ENCODE measurements around the gene PARN.
"Not testable (repeated sequence)": the region's sequence is repeated elsewhere in the genome, so short reads cannot be mapped to it uniquely, and the experiment has no call there.

The PARN gene

DNA sequence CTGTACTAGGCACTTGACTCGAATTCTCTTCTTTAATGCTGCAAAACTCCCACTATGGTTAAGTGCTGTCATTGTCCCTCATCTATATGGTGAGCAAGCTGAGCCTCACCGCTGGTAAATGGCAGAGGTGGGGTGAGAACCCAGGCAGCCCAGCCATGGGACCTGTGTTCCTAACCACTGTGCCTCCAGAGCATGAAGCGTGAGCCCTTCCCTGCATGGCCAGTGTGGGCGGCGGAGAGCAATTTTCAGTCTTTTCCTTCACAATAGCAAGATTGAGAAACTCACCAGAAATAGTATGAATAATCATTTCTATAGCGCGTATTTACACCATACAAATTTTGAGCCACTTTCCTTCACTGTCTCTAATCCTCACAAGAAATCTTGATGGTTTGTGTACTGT lies 11.9 kb upstream of the PARN start:
- DNase-seq = no peak
- Mint-ChIP-seq H3K36me3 (peaks cover 32% of the 10 kb centered on the region), H3K9me3 (no peaks in the 10 kb centered on the region), H3K27me3 (no peaks in the 10 kb centered on the region), H3K27ac (no peak overlapping the region), H3K4me1 (peaks cover 10% of the 10 kb centered on the region), H3K4me3 (no peak overlapping the region)
- CTCF ChIA-PET = no interaction called here

- DNase-seq = no peak
- H3K27me3 Mint-ChIP-seq = no peaks in the 10 kb centered on the region
- peaks cover 15% of the 10 kb centered on the region for H3K4me1 Mint-ChIP-seq
- no peaks in the 10 kb centered on the region for H3K9me3 Mint-ChIP-seq
- CTCF ChIA-PET = no interaction called here
- H3K4me3 Mint-ChIP-seq = no peak overlapping the region
- H3K27ac Mint-ChIP-seq = no peak overlapping the region
- H3K36me3 Mint-ChIP-seq = peaks cover 35% of the 10 kb centered on the region
Observed at GRCh38 chr16:14641206-14641605, 11.1 kb upstream of the PARN start.

DNA sequence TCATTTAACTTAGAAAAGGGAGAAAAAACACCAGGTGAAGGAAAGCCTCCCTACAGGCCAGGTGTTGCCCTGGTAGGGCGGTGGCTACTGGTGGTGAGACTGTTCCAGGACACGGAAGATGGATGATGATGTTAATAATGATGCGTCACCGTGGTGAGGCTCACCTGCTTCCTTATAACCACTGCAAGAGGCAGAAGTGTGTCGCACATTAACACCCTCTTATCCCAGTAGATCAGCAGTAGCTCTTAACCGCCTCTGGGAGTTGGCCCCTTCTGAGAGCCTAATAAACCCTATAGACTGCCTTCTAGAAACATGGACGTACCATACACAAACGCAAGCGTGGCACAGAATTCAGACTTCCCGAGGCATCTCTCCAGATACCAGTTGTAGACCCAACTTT lies 10.5 kb upstream of the PARN start:
- Mint-ChIP-seq H3K27me3 (no peaks in the 10 kb centered on the region), H3K9me3 (no peaks in the 10 kb centered on the region), H3K36me3 (peaks cover 39% of the 10 kb centered on the region), H3K4me1 (peaks cover 20% of the 10 kb centered on the region), H3K4me3 (no peak overlapping the region), H3K27ac (no peak overlapping the region)
- CTCF ChIA-PET = no interaction called here
- DNase-seq = no peak

DNA sequence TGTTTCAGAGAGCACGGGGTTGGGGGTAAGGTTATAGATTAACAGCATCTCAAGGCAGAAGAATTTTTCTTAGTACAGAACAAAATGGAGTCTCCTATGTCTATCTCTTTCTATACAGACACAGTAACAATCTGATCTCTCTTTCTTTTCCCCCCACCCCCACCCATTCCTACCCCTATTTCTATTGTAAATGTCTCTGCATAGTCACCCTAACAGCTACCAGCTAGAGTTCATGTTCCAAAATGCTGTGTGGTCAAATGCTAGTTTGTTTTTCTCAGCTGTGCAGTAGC lies 6.8 kb upstream of the PARN start:
- H3K27me3 Mint-ChIP-seq, H3K9me3 Mint-ChIP-seq, CTCF ChIA-PET, H3K4me3 Mint-ChIP-seq, H3K27ac Mint-ChIP-seq, DNase-seq: not testable (repeated sequence)
- Mint-ChIP-seq H3K36me3 (peaks cover 45% of the 10 kb centered on the region), H3K4me1 (peaks cover 41% of the 10 kb centered on the region)

DNA sequence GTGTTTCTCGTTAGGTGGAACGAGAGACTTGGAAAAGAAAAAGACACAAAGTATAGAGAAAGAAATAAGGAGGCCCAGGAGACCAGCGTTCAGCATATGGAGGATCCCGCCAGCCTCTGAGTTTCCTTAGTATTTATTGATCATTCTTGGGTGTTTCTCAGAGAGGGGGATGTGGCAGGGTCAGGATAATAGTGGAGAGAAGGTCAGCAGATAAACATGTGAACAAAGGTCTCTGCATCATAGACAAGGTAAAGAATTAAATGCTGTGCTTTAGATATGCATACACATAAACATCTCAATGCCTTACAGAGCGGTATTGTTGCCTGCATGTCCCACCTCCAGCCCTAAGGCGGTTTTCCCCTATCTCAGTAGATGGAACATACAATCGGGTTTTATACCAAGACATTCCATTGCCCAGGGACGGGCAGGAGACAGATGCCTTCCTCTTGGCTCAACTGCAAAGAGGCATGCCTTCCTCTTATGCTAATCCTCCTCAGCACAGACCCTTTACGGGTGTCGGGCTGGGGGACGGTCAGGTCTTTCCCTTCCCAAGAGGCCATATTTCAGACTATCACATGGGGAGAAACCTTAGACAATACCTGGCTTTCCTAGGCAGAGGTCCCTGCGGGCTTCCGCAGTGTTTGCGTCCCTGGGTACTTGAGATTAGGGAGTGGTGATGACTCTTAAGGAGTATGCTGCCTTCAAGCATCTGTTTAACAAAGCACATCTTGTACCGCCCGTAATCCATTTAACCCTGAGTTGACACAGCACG lies 6.3 kb upstream of the PARN start:
- H3K9me3 Mint-ChIP-seq, DNase-seq, CTCF ChIA-PET, H3K4me3 Mint-ChIP-seq, H3K27ac Mint-ChIP-seq, H3K27me3 Mint-ChIP-seq: not testable (repeated sequence)
- Mint-ChIP-seq H3K4me1 (peaks cover 46% of the 10 kb centered on the region), H3K36me3 (peaks cover 45% of the 10 kb centered on the region)

GRCh38 chr16:14635395-14636165 lies 5.5 kb upstream of the PARN start:
- H3K27me3 Mint-ChIP-seq = no peaks in the 10 kb centered on the region
- H3K27ac Mint-ChIP-seq = no peak overlapping the region
- H3K9me3 Mint-ChIP-seq = no peaks in the 10 kb centered on the region
- no peak for DNase-seq
- CTCF ChIA-PET = no interaction called here
- peaks cover 44% of the 10 kb centered on the region for H3K36me3 Mint-ChIP-seq
- H3K4me3 Mint-ChIP-seq = no peak overlapping the region
- H3K4me1 Mint-ChIP-seq = peaks cover 52% of the 10 kb centered on the region

DNA sequence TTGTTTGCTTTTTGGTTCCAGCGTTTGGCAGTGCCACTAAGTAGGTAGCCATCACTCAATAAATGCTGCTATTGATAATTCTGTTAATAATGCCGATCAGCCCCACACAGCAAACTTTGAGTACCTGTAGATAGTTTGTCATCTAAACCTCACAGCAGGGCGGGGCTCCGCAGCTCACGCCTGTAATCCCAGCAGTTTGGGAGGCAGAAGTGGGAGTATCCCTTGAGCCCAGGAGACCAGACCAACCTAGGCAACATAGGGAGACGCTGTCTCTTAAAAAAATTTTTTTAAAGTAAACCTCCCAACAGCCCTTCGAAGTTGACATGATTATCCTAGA lies 4.3 kb upstream of the PARN start:
- peaks cover 53% of the 10 kb centered on the region for H3K4me1 Mint-ChIP-seq

GRCh38 chr16:14632693-14633569 lies 2.9 kb upstream of the PARN start, which contains the start of gene BFAR:
Gene BFAR (plus strand): TSS chr16:14632951. CDS start chr16:14644347, 11,396 bp downstream.
- peak; percentile 100 for DNase-seq
- CTCF ChIA-PET = no interaction called here
- peak within 1 kb of the TSS; percentile 100 for H3K4me3 Mint-ChIP-seq
- H3K36me3 Mint-ChIP-seq = peaks cover 37% of the 10 kb centered on the region
- H3K27me3 Mint-ChIP-seq = no peaks in the 10 kb centered on the region
- H3K4me1 Mint-ChIP-seq = peaks cover 68% of the 10 kb centered on the region
- H3K9me3 Mint-ChIP-seq = no peaks in the 10 kb centered on the region
- H3K27ac Mint-ChIP-seq = peak within 1 kb of the TSS; percentile 100

More for the DNA sequence above, 4.3 kb upstream of the PARN start:
- CTCF ChIA-PET = no interaction called here
- Mint-ChIP-seq H3K9me3 (no peaks in the 10 kb centered on the region), H3K36me3 (peaks cover 35% of the 10 kb centered on the region), H3K4me3 (peak overlapping the region; percentile 100), H3K27ac (peak overlapping the region; percentile 100), H3K27me3 (no peaks in the 10 kb centered on the region)
- DNase-seq = no peak

DNA sequence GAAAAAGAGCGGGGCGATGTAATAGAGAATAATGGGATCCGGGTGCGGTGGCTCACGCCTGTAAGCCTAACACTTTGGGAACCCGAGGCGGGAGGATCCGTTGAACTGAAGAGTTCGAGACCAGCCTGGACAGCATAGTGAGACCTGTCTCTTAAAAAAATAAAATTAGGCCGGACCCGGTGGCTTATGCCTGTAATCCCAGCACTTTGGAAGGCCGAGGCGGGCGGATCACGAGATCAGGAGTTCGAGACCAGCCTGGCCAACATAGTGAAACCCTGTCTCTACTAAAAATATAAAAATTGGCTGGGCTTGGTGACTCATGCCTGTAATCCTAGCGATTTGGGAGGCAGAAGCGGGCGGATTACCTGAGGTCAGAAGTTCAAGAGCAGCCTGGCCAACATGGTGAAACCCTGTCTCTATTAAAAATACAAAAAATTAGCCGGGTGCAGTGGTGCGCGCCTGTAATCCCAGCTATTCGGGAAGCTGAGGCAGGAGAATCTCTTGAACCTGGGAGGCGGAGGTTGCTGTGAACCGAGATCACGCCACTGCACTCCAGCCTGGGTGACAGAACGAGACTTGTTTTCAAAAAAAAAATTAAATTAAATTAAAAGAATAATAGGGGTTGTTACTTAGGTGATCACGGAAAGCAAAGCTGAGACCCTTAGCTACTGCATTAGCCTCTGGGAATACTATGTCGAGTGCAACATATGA lies 715 bp upstream of the PARN start:
- Mint-ChIP-seq H3K4me3 (peak overlapping the region; percentile 100), H3K36me3 (peaks cover 38% of the 10 kb centered on the region), H3K4me1 (peaks cover 61% of the 10 kb centered on the region), H3K27ac (peak overlapping the region; percentile 100)
- H3K27me3 Mint-ChIP-seq, DNase-seq, H3K9me3 Mint-ChIP-seq, CTCF ChIA-PET: not testable (repeated sequence)

- CTCF ChIA-PET = interaction anchor here (0.6 kb wide), 1 partner anchor 9 kb away, joined by 3 read pairs; no protein-coding TSS in a partner anchor
Observed at GRCh38 chr16:14629612-14629918, 495 bp downstream of the PARN start.

DNA sequence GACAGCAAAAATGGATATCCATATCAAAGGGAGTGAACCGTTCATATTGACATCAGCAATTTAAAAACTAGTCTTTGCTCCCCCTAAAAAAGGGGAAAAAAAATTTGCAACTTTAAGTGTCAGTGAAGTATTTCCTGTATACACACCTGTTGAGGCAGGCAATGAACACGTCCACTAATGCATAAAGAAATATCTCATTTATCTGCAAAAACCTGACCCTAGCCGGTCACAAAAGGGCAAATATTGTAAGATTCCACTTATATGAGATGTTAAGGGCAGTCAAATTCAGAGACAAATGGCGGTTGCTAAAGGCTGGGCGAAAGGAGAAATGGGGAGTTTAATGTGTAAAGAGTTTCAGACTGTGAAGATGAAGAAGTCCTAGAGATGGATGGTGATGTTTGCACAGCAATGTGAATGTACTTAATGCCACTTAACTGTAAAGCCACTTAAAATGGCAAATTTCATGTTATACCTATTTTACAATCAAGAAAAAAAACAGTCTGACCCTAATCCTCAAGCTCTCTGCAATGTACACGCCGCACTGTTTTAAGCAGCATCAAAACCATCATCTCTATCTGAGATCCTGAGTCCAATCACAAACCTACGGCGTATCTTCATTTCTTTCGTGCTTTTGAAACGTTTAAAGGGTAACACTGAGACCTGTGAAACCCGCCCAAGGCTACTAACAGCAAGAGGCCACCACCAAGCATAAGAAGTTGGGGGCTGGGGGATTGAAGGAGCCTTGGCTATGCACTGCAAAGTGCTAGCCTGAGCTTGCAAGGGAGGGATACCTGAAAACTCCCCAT lies 1.1 kb downstream of the PARN start:
- peak overlapping the region; percentile 96 for H3K27ac Mint-ChIP-seq
- no peaks in the 10 kb centered on the region for H3K27me3 Mint-ChIP-seq
- CTCF ChIA-PET = interaction anchor here (0.6 kb wide), 1 partner anchor 8 kb away, joined by 3 read pairs; no protein-coding TSS in a partner anchor
- DNase-seq = no peak
- peaks cover 46% of the 10 kb centered on the region for H3K36me3 Mint-ChIP-seq
- peaks cover 49% of the 10 kb centered on the region for H3K4me1 Mint-ChIP-seq
- H3K9me3 Mint-ChIP-seq = no peaks in the 10 kb centered on the region
- peak overlapping the region; percentile 95 for H3K4me3 Mint-ChIP-seq

More at GRCh38 chr16:14629612-14629918, 495 bp downstream of the PARN start:
- H3K36me3 Mint-ChIP-seq = peaks cover 46% of the 10 kb centered on the region
- H3K9me3 Mint-ChIP-seq = no peaks in the 10 kb centered on the region
- peak overlapping the region; percentile 95 for H3K4me3 Mint-ChIP-seq
- H3K27me3 Mint-ChIP-seq = no peaks in the 10 kb centered on the region
- H3K27ac Mint-ChIP-seq = peak overlapping the region; percentile 96
- no peak for DNase-seq
- peaks cover 55% of the 10 kb centered on the region for H3K4me1 Mint-ChIP-seq

DNA sequence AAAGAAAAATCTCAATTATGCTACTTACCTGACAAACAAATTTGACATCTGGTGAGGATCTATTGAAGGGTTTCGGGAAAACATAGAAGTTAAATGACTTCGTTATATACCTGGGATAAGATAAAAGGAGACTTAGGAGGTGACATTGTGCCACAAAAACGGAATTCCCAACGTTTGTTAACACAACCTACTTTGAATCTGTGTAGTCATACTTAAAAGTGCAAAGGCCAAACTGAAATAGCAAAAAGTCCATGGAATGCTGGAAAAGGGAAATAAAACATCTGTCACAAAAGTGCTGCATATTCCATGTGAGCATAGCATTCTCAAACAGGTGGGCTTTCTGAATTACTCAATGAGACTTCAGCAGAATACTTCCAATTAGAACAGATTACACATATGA lies 3.0 kb downstream of the PARN start:
- Mint-ChIP-seq H3K4me1 (peaks cover 43% of the 10 kb centered on the region), H3K27me3 (no peaks in the 10 kb centered on the region), H3K27ac (no peak overlapping the region), H3K36me3 (peaks cover 51% of the 10 kb centered on the region), H3K4me3 (no peak overlapping the region), H3K9me3 (no peaks in the 10 kb centered on the region)
- DNase-seq = no peak
- CTCF ChIA-PET = no interaction called here

- CTCF ChIA-PET = no interaction called here
- H3K9me3 Mint-ChIP-seq = no peaks in the 10 kb centered on the region
- H3K4me1 Mint-ChIP-seq = no peaks in the 10 kb centered on the region
- no peaks in the 10 kb centered on the region for H3K27me3 Mint-ChIP-seq
- H3K27ac Mint-ChIP-seq = no peak overlapping the region
- H3K4me3 Mint-ChIP-seq = no peak overlapping the region
- peaks cover 38% of the 10 kb centered on the region for H3K36me3 Mint-ChIP-seq
- DNase-seq = no peak
Observed at GRCh38 chr16:14618566-14618965, 11.5 kb downstream of the PARN start.
